Right renal cortex interstitium (tissue), 3 donors: Measurements from ENCODE around the gene ICA1. TPM values are rescaled to one million over a fixed set of nuclear protein-coding genes. Genes with fewer than 3 reads are reported as not detected.
"Not testable (repeated sequence)": the region's sequence is repeated elsewhere in the genome, so short reads cannot be mapped to it uniquely, and the experiment has no call there.

Experiments used
- DNase-seq, 3 donors: peaks; one replicate each; pipeline ENCODE4 v3.0.0-alpha.2; 2013; ENCODE audit warnings: low read depth in 3 of 3, low spot score in 2 of 3
- polyA plus RNA-seq, 3 donors: library from polyadenylated mRNA; unstranded; fragments of 120-200 nt; gene quantifications; one replicate each; pipeline ENCODE4 v1.2.1, GENCODE V29; 2013; ENCODE audit not compliant: insufficient read length in 3 of 3

ICA1 gene
- polyA plus RNA-seq: 10 to 100 TPM; 19.7 to 24.1 (median 22.7) TPM

- DNase-seq: peak in 1 of 3 donors; percentile 31
These were observed at the start of gene ICA1 for GRCh38 chr7:8261711-8262695. ICA1 (minus strand) TSS chr7:8262167; CDS start chr7:8235926, 26,241 bp downstream.

- DNase-seq: no peak
These were observed 48.9 kb upstream of the ICA1 start for GRCh38 chr7:8310876-8311275.

GRCh38 chr7:8305625-8306388, 43.8 kb upstream of the ICA1 start:
- DNase-seq: no peak

GRCh38 chr7:8305104-8305503, 43.1 kb upstream of the ICA1 start:
- DNase-seq: no peak

- DNase-seq: no peak
These were observed 42.0 kb upstream of the ICA1 start for GRCh38 chr7:8303904-8304528.

GRCh38 chr7:8297023-8297422, 35.1 kb upstream of the ICA1 start:
- DNase-seq: not testable (repeated sequence)

- DNase-seq: no peak
These were observed 34.3 kb upstream of the ICA1 start for GRCh38 chr7:8296362-8296659.

- DNase-seq: peak; percentile 58 to 69 (median 63)
These were observed 33.8 kb upstream of the ICA1 start for GRCh38 chr7:8295638-8296361.

GRCh38 chr7:8291397-8292141, 29.6 kb upstream of the ICA1 start:
- DNase-seq: no peak

- DNase-seq: no peak
These were observed 28.8 kb upstream of the ICA1 start for GRCh38 chr7:8290645-8291308.

- DNase-seq: no peak
These were observed 24.2 kb upstream of the ICA1 start for GRCh38 chr7:8286118-8286517.

GRCh38 chr7:8285155-8285554, 23.2 kb upstream of the ICA1 start:
- no peak for DNase-seq

- DNase-seq: no peak
These were observed 22.6 kb upstream of the ICA1 start for GRCh38 chr7:8284606-8285005.

- no peak for DNase-seq
These were observed 22.0 kb upstream of the ICA1 start for GRCh38 chr7:8283968-8284367.

- no peak for DNase-seq
These were observed 20.9 kb upstream of the ICA1 start for GRCh38 chr7:8282871-8283270.

GRCh38 chr7:8282162-8282561, 20.2 kb upstream of the ICA1 start:
- no peak for DNase-seq

GRCh38 chr7:8278183-8278582, 16.2 kb upstream of the ICA1 start:
- no peak for DNase-seq

- no peak for DNase-seq
These were observed 15.5 kb upstream of the ICA1 start for GRCh38 chr7:8277394-8277982.

GRCh38 chr7:8274589-8274988, 12.6 kb upstream of the ICA1 start:
- DNase-seq: no peak
